Left colon (tissue), 2 donors: Measurements from ENCODE around the gene LIPC. TPM values are rescaled to one million over a fixed set of nuclear protein-coding genes. Genes with fewer than 3 reads are reported as not detected.

Experiments
- ATAC-seq: fragments of 200-7000 bp; cut with Tn5 transposase; one replicate; pipeline ENCODE4 v1.9.1; 2020; ENCODE audit warnings: mild to moderate bottlenecking, moderate library complexity
- DNase-seq, 2 donors: peaks; one replicate each; pipeline ENCODE4 v3.0.0-alpha.2; 2020
- intact Hi-C, 2 donors: fragments of 100-400 bp; cut with DNase I in 1 of 2; cut with micrococcal nuclease in 1 of 2; formaldehyde crosslinking; loops; one replicate each; pipeline versions ENCODE4 v1.11.2 to v1.14.0; 2022; cut with DNase I, micrococcal nuclease
- total RNA-seq, 2 donors: library from RNA; stranded (reverse); fragmentation: NEBNext Ultra II Directional; extraction: Animal tissue kit (Norgen Biotek cat#: 25700); gene quantifications; one replicate each; pipeline ENCODE4 v1.2.1, GENCODE V29; 2021
- donor health status: DM: no; HTN: no; CAD: no.
- donor health status: DM: yes; HTN: yes; CAD: no.

Gene LIPC
- total RNA-seq, 2 donors from 2014 or later: 3.0 to 6.0 TPM

DNA sequence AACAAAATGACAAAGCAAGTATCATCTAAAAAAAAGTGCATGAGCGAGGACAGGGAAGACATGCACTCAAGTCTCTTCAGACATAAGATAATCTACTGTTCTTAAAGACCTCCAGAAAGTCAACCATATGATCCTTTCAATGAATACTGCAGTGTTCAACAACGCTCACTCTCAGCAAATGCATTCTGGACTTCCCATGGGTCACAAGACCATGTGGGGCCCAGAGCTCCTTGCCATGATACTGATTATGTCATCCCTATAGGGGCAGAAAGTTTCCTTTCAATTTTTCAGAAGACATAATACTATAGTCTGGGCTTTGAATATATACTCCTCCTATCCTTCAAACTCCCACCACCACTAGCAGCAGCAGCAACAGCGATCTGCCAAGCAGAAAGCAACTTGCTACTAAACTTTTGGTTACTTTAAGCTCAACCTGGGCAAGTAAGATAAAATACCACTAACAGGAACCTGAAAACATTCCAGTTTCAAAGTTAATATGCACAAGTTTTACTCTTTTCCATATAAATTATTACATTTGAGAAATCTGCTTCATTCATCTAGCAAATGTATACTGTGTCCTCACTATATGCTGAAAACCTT, 174.2 kb downstream of the LIPC start:
- ATAC-seq: no peak
- no peak for DNase-seq
- intact Hi-C loops: no loop called here

DNA sequence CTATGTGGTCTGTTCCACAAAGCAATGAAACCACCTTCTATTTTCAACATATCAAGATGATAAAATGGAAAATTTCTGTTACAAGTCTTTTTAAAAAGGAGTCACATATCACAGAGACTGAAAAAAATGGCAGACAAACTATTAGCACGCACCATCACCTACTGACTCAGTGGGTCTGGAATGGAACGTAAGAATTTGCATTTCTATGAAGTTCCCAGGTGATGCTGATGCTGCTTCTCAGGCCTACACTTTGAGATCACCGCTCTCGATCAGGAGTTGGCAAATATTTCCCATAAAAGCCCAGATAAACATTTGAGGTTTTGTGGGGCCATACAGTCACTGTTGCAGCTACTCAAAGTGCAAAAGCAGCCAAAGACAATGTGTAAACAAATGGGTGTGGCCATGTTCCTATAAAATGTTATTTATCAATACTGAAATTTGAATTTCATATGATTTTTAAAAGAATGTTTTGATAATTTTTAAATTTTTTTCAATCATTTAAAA, 174.8 kb downstream of the LIPC start:
- intact Hi-C loops: no loop called here

DNA sequence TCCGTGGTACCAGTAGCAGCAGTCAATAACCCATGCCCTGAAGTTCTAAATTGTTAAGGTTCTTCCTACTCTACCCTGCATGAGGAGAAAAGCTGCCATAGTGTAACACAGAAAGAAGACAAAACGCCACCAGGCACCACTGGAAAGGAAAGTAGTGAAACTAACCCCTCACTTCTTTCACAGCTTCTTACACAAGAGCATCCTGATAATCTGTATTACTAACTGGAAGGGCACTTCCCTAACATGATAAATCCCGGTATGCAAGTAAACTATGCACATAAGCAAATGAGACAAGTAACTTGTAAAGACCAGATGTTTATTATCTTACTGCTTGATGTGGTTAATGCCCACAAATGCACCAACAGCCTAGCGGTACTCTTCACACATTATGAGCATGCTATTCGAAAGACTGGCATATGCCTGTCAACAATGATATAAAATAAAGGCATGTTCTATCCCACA, 176.4 kb downstream of the LIPC start:
- DNase-seq (no peak), ATAC-seq (no peak)
- intact Hi-C loops: no loop called here

More for the DNA sequence above, 174.8 kb downstream of the LIPC start:
- ATAC-seq: no peak
- no peak for DNase-seq

DNA sequence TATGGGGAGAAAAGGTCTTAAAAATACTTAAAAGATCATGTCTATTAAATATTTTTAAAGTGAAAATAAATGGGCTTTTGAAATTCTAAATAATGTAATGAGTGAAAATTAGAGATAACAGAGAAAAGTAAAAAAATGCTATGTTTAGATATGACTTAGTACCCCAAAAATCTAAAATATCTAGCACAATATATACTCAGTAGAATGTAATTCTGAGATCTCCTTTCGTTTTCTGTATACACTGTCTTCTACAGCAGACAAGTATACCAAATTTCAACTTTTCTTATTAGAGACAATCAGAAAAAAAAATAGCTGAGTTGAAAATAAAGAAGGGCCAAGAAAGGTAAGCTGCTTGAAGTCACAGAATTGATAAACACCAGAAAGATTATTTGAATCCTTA, 176.9 kb downstream of the LIPC start:
- ATAC-seq: no peak
- intact Hi-C loops: no loop called here
- no peak for DNase-seq

DNA sequence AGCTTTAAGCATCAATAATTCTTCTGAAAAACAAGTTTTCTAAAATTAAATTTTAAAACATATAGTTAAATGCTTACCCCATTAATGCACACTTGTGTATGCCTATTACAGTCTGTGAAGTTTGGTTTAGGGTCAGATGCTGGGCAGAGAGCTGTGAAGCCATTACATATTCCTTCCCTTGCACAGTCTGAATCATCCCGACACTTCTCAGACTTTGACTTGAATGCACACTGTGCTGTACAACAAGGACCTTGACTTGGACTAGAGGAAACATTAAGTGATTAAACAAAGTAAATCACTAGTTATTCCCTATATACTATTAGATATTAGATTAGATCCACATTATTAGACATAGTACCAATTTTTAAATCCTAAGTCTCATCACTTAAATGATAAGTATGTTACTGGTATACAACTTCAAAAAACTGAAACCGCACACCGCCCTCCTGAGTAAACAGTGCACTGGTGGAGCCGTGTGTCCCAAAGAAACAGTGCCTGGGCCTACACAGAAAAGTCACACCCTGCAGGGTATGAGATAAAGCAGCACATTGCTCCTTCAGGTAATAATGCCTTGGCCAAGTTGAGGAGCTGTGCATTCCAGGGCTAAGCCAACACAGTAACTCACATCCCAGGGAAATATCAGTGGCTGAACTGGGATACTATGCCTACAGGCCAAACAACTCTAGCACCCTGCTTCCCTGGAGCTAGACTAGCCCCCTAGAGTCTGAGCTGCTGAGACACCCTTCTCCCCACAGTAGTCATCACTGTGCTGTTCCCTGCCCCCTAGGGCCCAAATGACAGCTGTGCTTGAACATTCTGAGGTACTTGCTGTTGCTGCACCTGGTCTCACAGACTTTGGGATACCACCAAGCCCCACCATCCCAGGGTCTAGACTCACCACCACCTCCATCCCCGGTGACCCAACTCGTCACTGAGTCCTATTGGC, 180.2 kb downstream of the LIPC start:
- ATAC-seq: peak; percentile 98
- intact Hi-C loops: no loop called here
- peak; percentile 43 for DNase-seq

DNA sequence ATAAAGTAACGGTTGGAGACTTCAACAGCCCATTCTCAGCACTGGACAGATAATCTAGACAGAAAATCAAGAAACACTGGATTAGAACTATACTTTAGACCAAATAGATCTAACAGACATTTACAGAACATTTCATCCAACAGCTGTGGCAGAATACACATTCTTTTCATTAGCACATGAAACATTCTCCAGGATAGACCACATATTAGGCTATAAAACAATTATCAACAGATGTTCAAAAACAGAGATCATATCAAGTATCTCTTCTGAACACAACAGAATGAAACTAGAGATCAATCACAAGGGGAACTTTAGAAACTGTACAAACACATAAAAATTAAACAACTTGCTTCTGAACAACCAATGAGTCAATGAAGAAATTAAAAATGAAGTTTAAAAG, 184.4 kb downstream of the LIPC start:
- intact Hi-C loops: no loop called here
- no peak for ATAC-seq
- DNase-seq: no peak
